GM23338 (cell line): ENCODE measurements around the gene DOP1A. TPM values are rescaled to one million over a fixed set of nuclear protein-coding genes. Genes with fewer than 3 reads are reported as not detected.
A peak's percentile ranks its signal among the peaks of the same experiment; 100 is the strongest.

Experiments
- ATAC-seq: fragments of 200-7000 bp; cut with Tn5 transposase; 3 replicates; pipeline ENCODE4 v1.9.1; 2020
- DNase-seq: peaks from one replicate; pipeline ENCODE4 v3.0.0-alpha.2; 2015; ENCODE audit warnings: low spot score
- H2AFZ ChIP-seq: fragments of 200-600 bp; sonication (generic); 2 replicates; pipeline ENCODE4 v1.8.0; 2016; ENCODE audit warnings: antibody characterized with exemption, mild to moderate bottlenecking, moderate library complexity
- H3F3A ChIP-seq: fragments of 200-600 bp; sonication (generic); replicated peaks from 2 replicates; pipeline ENCODE4 v1.8.0; 2017; ENCODE audit warnings: antibody characterized with exemption, mixed run types, low read depth
- H3K27ac ChIP-seq: fragments of 200-600 bp; sonication (generic); 2 replicates; pipeline ENCODE4 v1.6.1; 2016; ENCODE audit warnings: low read depth
- H3K27me3 ChIP-seq: fragments of 200-600 bp; sonication (generic); 2 replicates; pipeline ENCODE4 v1.8.0; 2016; ENCODE audit warnings: mild to moderate bottlenecking, mixed run types, moderate library complexity; ENCODE audit not compliant: insufficient read depth
- H3K36me3 ChIP-seq: fragments of 200-600 bp; sonication (generic); 2 replicates; pipeline ENCODE4 v1.8.0; 2016; ENCODE audit warnings: mild to moderate bottlenecking; ENCODE audit not compliant: insufficient read depth
- H3K4me1 ChIP-seq: fragments of 200-600 bp; sonication (generic); 2 replicates; pipeline ENCODE4 v1.8.0; 2016; ENCODE audit warnings: mild to moderate bottlenecking, moderate library complexity; ENCODE audit not compliant: insufficient read depth
- H3K4me2 ChIP-seq: fragments of 200-600 bp; sonication (generic); 2 replicates; pipeline ENCODE4 v1.7.1; 2017; ENCODE audit warnings: mixed run types
- H3K4me3 ChIP-seq: fragments of 200-600 bp; sonication (generic); 2 replicates; pipeline ENCODE4 v1.6.1; 2016; ENCODE audit warnings: mixed run types
- H3K79me2 ChIP-seq: fragments of 200-600 bp; sonication (generic); replicated peaks from 2 replicates; pipeline ENCODE4 v1.8.0; 2017; ENCODE audit warnings: mild to moderate bottlenecking; ENCODE audit not compliant: insufficient read depth
- H3K9me2 ChIP-seq: fragments of 200-600 bp; sonication (generic); 2 replicates; pipeline ENCODE4 v1.8.0; 2017; ENCODE audit not compliant: insufficient read depth
- H4K20me1 ChIP-seq: fragments of 200-600 bp; sonication (generic); replicated peaks from 2 replicates; pipeline ENCODE4 v1.8.0; 2017; ENCODE audit warnings: mild to moderate bottlenecking; ENCODE audit not compliant: insufficient read depth
- H3K27ac Mint-ChIP-seq: 2 replicates; pipeline ENCODE4 v1.8.0; 2020; ENCODE audit warnings: inconsistent platforms, mild to moderate bottlenecking, moderate library complexity, mixed read lengths
- H3K27me3 Mint-ChIP-seq: 3 replicates; pipeline ENCODE4 v1.8.0; 2022; ENCODE audit warnings: low read depth, mild to moderate bottlenecking, moderate library complexity, mixed read lengths, inconsistent platforms; ENCODE audit not compliant: insufficient read depth, poor library complexity
- H3K36me3 Mint-ChIP-seq: 3 replicates; pipeline ENCODE4 v1.8.0; 2021; ENCODE audit warnings: low read depth, mild to moderate bottlenecking, inconsistent platforms, moderate library complexity, mixed read lengths
- H3K4me1 Mint-ChIP-seq: 3 replicates; pipeline ENCODE4 v1.8.0; 2020; ENCODE audit warnings: mild to moderate bottlenecking, inconsistent platforms, mixed read lengths
- H3K4me3 Mint-ChIP-seq: 3 replicates; pipeline ENCODE4 v1.8.0; 2021; ENCODE audit warnings: moderate library complexity, mild to moderate bottlenecking, inconsistent platforms, mixed read lengths
- H3K9me3 Mint-ChIP-seq: 3 replicates; pipeline ENCODE4 v1.8.0; 2020; ENCODE audit warnings: moderate library complexity, mild to moderate bottlenecking, inconsistent platforms, mixed read lengths
- CREB1 ChIP-seq: fragments of 250-450 bp; sonication (Bioruptor Pico); IDR thresholded peaks from 2 replicates; pipeline ENCODE4 v1.5.0; 2020; ENCODE audit warnings: low read depth, mild to moderate bottlenecking, moderate library complexity
- EZH2 ChIP-seq: fragments of 200-600 bp; sonication (generic); IDR thresholded peaks from one replicate; pipeline ENCODE4 v1.8.0; 2017; ENCODE audit warnings: antibody characterized with exemption, mild to moderate bottlenecking, low read depth; ENCODE audit not compliant: unreplicated experiment
- JUNB ChIP-seq: IDR thresholded peaks from one replicate; pipeline ENCODE4 v1.6.1; 2016; ENCODE audit warnings: antibody characterized with exemption; ENCODE audit not compliant: unreplicated experiment
- POLR2AphosphoS5 ChIP-seq: IDR thresholded peaks from 2 replicates; pipeline ENCODE4 v1.6.1; 2016; ENCODE audit warnings: antibody characterized with exemption, low read depth
- STAT1 ChIP-seq: IDR thresholded peaks from one replicate; pipeline ENCODE4 v1.6.1; 2016; ENCODE audit warnings: antibody characterized with exemption; ENCODE audit not compliant: unreplicated experiment
- ZNF114 ChIP-seq: fragments of 250-450 bp; sonication (Bioruptor Pico); IDR thresholded peaks from 2 replicates; pipeline ENCODE4 v1.5.0; 2020; ENCODE audit warnings: mild to moderate bottlenecking, moderate library complexity
- ZNF331 ChIP-seq: fragments of 250-450 bp; sonication (Bioruptor Pico); IDR thresholded peaks from 2 replicates; pipeline ENCODE4 v1.5.0; 2020; ENCODE audit warnings: low read depth, mild to moderate bottlenecking, moderate library complexity
- polyA plus RNA-seq: library from polyadenylated mRNA; unstranded; fragments of >200 nt; fragmentation: Nextera tagmentation; extraction: Ambion mirVana; gene quantifications from 2 replicates; pipeline ENCODE4 v1.2.1, GENCODE V29; 2016
- total RNA-seq: library from RNA; depleted of rRNA; stranded (reverse); fragments of >200 nt; shearing (Covaris generic); gene quantifications from 2 replicates; pipeline ENCODE4 v1.2.3, GENCODE V29; 2014
- TF ChIP-seq, protein P1 (sequence below), 2 experiments: fragments of 200-600 bp in 1 of 2; sonication (generic) in 1 of 2; conservative IDR thresholded peaks; 2 replicates each; pipeline versions ENCODE4 v1.5.1 to v1.6.1; 2016 to 2017; ENCODE audit warnings: antibody characterized with exemption in 2 of 2, low read depth in 2 of 2, mild to moderate bottlenecking in 2 of 2, moderate library complexity in 1 of 2
- TF ChIP-seq, protein P2 (sequence below): IDR thresholded peaks from 2 replicates; pipeline ENCODE4 v1.6.1; 2016; ENCODE audit warnings: antibody characterized with exemption
- TF ChIP-seq, protein P3 (sequence below): fragments of 250-450 bp; sonication (Bioruptor Pico); IDR thresholded peaks from 2 replicates; pipeline ENCODE4 v1.5.0; 2020; ENCODE audit warnings: mild to moderate bottlenecking, moderate library complexity

Gene DOP1A
- total and polyA plus RNA-seq, 2 experiments from 2014 or later, result 3.9 to 18.6 TPM

DNA sequence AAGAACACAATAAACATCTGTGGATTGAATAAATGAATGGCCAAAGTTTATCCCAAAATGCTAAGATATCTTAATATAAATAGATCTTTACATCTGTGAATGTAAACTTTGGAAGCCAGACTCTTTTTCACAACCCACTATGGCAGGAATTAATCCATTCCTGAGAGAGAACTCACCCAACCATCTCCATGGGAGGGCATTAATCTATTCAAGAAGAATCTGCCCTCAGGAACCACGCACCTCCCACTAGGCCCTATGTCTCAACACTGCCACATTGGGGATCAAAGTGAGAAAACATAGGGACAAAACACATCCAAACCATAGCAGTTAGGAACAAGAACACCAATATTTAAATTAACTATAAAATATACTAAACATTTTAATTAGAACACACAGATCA lies 5.2 kb upstream of the DOP1A start (continued):
- TF ChIP-seq, protein P1, sequence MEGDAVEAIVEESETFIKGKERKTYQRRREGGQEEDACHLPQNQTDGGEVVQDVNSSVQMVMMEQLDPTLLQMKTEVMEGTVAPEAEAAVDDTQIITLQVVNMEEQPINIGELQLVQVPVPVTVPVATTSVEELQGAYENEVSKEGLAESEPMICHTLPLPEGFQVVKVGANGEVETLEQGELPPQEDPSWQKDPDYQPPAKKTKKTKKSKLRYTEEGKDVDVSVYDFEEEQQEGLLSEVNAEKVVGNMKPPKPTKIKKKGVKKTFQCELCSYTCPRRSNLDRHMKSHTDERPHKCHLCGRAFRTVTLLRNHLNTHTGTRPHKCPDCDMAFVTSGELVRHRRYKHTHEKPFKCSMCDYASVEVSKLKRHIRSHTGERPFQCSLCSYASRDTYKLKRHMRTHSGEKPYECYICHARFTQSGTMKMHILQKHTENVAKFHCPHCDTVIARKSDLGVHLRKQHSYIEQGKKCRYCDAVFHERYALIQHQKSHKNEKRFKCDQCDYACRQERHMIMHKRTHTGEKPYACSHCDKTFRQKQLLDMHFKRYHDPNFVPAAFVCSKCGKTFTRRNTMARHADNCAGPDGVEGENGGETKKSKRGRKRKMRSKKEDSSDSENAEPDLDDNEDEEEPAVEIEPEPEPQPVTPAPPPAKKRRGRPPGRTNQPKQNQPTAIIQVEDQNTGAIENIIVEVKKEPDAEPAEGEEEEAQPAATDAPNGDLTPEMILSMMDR (conservative IDR thresholded peaks at IDR 0.05; ENCODE audit: low read depth in 2 of 2), result no peak
- TF ChIP-seq, protein P2, sequence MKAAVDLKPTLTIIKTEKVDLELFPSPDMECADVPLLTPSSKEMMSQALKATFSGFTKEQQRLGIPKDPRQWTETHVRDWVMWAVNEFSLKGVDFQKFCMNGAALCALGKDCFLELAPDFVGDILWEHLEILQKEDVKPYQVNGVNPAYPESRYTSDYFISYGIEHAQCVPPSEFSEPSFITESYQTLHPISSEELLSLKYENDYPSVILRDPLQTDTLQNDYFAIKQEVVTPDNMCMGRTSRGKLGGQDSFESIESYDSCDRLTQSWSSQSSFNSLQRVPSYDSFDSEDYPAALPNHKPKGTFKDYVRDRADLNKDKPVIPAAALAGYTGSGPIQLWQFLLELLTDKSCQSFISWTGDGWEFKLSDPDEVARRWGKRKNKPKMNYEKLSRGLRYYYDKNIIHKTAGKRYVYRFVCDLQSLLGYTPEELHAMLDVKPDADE, result no peak
- no peak for TF ChIP-seq JUNB
- no peak for TF ChIP-seq EZH2

DNA sequence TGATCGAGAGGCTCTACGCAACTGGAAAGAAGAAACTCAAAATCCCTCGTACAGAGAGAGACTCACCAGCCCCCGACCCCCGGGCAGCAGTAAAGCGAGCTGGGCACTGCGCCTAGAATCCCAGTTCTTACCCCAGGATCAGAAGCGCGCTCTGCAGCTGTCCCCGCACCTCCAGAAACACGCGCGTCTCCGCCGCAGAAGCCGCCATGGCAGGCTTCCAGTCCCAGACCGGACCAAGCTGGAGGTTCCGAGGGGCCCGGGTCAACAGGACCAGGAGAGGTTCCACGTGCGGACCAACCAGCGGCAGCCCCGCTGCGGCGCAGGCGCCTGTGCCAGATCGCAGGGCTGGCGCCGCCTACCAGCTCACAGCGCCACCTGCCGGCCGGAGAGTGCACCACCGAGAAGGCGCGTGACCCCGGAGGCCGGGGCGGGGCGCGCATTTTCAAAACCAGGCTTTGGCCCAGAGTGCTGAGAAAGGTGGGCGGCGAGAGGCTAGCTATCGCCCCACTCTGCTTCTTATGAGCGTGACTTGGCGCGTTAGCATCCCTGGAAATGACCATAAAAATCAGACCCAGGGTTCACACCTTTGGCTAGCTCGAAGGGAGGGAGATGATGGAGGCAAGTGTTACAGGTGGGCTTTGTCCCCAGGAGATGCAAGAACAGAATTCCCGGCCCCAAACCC lies 1.8 kb upstream of the DOP1A start, which contains the start of gene UBE3D:
TSS of gene UBE3D (minus strand) at position 331 of the 682 bp plus-strand sequence. CDS start at position 208, 123 bp downstream.
- Histone ChIP-seq H3K4me1 (peaks cover 26% of the 10 kb centered on the region), H3K36me3 (no peaks in the 10 kb centered on the region), H2AFZ (peak within 1 kb of the TSS; percentile 92), H4K20me1 (no peaks in the 10 kb centered on the region; the same call in 1 of the 2 replicates), H3F3A (no peaks in the 10 kb centered on the region), H3K27me3 (no peaks in the 10 kb centered on the region), H3K9me2 (no peaks in the 10 kb centered on the region), H3K79me2 (peaks cover 58% of the 10 kb centered on the region), H3K4me2 (peak within 1 kb of the TSS; percentile 88), H3K27ac (no peak within 1 kb of the TSS; the same call in 1 of the 2 replicates), H3K4me3 (peak within 1 kb of the TSS; percentile 84)
- ATAC-seq (peak; percentile 71), DNase-seq (peak; percentile 89)
- Mint-ChIP-seq H3K27me3 (peaks cover 6% of the 10 kb centered on the region), H3K36me3 (peaks cover 4% of the 10 kb centered on the region; the same call in 1 of the 3 replicates), H3K4me1 (peaks cover 34% of the 10 kb centered on the region), H3K27ac (peak within 1 kb of the TSS; percentile 88), H3K4me3 (peak within 1 kb of the TSS; percentile 94), H3K9me3 (no peaks in the 10 kb centered on the region)
- peak; percentile 91 for TF ChIP-seq POLR2AphosphoS5
- TF ChIP-seq ZNF114 (CRISPR knock-in tag), result no peak
- TF ChIP-seq ZNF331 (CRISPR knock-in tag), result no peak
- TF ChIP-seq CREB1, result peak; percentile 37; the same call in 1 of the 2 replicates
- TF ChIP-seq, protein P3, sequence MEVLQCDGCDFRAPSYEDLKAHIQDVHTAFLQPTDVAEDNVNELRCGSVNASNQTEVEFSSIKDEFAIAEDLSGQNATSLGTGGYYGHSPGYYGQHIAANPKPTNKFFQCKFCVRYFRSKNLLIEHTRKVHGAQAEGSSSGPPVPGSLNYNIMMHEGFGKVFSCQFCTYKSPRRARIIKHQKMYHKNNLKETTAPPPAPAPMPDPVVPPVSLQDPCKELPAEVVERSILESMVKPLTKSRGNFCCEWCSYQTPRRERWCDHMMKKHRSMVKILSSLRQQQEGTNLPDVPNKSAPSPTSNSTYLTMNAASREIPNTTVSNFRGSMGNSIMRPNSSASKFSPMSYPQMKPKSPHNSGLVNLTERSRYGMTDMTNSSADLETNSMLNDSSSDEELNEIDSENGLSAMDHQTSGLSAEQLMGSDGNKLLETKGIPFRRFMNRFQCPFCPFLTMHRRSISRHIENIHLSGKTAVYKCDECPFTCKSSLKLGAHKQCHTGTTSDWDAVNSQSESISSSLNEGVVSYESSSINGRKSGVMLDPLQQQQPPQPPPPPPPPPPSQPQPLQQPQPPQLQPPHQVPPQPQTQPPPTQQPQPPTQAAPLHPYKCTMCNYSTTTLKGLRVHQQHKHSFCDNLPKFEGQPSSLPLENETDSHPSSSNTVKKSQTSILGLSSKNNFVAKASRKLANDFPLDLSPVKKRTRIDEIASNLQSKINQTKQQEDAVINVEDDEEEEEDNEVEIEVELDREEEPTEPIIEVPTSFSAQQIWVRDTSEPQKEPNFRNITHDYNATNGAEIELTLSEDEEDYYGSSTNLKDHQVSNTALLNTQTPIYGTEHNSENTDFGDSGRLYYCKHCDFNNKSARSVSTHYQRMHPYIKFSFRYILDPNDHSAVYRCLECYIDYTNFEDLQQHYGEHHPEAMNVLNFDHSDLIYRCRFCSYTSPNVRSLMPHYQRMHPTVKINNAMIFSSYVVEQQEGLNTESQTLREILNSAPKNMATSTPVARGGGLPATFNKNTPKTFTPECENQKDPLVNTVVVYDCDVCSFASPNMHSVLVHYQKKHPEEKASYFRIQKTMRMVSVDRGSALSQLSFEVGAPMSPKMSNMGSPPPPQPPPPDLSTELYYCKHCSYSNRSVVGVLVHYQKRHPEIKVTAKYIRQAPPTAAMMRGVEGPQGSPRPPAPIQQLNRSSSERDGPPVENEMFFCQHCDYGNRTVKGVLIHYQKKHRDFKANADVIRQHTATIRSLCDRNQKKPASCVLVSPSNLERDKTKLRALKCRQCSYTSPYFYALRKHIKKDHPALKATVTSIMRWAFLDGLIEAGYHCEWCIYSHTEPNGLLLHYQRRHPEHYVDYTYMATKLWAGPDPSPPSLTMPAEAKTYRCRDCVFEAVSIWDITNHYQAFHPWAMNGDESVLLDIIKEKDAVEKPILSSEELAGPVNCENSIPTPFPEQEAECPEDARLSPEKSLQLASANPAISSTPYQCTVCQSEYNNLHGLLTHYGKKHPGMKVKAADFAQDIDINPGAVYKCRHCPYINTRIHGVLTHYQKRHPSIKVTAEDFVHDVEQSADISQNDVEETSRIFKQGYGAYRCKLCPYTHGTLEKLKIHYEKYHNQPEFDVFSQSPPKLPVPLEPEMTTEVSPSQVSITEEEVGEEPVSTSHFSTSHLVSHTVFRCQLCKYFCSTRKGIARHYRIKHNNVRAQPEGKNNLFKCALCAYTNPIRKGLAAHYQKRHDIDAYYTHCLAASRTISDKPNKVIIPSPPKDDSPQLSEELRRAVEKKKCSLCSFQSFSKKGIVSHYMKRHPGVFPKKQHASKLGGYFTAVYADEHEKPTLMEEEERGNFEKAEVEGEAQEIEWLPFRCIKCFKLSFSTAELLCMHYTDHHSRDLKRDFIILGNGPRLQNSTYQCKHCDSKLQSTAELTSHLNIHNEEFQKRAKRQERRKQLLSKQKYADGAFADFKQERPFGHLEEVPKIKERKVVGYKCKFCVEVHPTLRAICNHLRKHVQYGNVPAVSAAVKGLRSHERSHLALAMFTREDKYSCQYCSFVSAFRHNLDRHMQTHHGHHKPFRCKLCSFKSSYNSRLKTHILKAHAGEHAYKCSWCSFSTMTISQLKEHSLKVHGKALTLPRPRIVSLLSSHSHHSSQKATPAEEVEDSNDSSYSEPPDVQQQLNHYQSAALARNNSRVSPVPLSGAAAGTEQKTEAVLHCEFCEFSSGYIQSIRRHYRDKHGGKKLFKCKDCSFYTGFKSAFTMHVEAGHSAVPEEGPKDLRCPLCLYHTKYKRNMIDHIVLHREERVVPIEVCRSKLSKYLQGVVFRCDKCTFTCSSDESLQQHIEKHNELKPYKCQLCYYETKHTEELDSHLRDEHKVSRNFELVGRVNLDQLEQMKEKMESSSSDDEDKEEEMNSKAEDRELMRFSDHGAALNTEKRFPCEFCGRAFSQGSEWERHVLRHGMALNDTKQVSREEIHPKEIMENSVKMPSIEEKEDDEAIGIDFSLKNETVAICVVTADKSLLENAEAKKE (CRISPR knock-in tag), result no peak
- TF ChIP-seq, protein P1 (conservative IDR thresholded peaks at IDR 0.05; ENCODE audit: low read depth in 2 of 2), result peak; percentile 79 to 90
- TF ChIP-seq, protein P2, result no peak
- TF ChIP-seq STAT1, result no peak
